ENCODE measurements around the gene FAM120B.

FAM120B gene

GRCh38 chr6:170433163-170434116, 126.9 kb downstream of the FAM120B start:
- no peak for DNase-seq

GRCh38 chr6:170434117-170434820, 127.7 kb downstream of the FAM120B start:
- no peak for DNase-seq

GRCh38 chr6:170434821-170435155, 128.2 kb downstream of the FAM120B start:
- no peak for DNase-seq

- DNase-seq: no peak
Observed at GRCh38 chr6:170435766-170436165, 129.2 kb downstream of the FAM120B start.

- no peak for DNase-seq
Observed at GRCh38 chr6:170436209-170436809, 129.8 kb downstream of the FAM120B start.

GRCh38 chr6:170437719-170438401, 131.3 kb downstream of the FAM120B start:
- DNase-seq: no peak

- DNase-seq: peak; percentile 20 to 39
Observed at GRCh38 chr6:170438402-170438753, 131.8 kb downstream of the FAM120B start.

GRCh38 chr6:170438861-170439260, 132.3 kb downstream of the FAM120B start:
- DNase-seq: no peak

- no peak for DNase-seq
Observed at GRCh38 chr6:170439366-170440361, 133.1 kb downstream of the FAM120B start.

- DNase-seq: no peak
Observed at GRCh38 chr6:170440437-170440836, 133.9 kb downstream of the FAM120B start.

GRCh38 chr6:170441316-170441715, 134.8 kb downstream of the FAM120B start:
- no peak for DNase-seq

- no peak for DNase-seq
Observed at GRCh38 chr6:170442596-170442995, 136.0 kb downstream of the FAM120B start.

- DNase-seq: no peak
Observed at GRCh38 chr6:170443151-170443662, 136.6 kb downstream of the FAM120B start.

- DNase-seq: no peak
Observed at GRCh38 chr6:170444056-170444591, 137.6 kb downstream of the FAM120B start.

- no peak for DNase-seq
Observed at GRCh38 chr6:170444811-170445211, 138.3 kb downstream of the FAM120B start.

GRCh38 chr6:170445487-170445886, 138.9 kb downstream of the FAM120B start:
- DNase-seq: no peak

- DNase-seq: no peak
Observed at GRCh38 chr6:170445971-170446370, 139.4 kb downstream of the FAM120B start.

GRCh38 chr6:170446841-170447560, 140.4 kb downstream of the FAM120B start:
- no peak for DNase-seq

- no peak for DNase-seq
Observed at GRCh38 chr6:170447561-170447930, 141.0 kb downstream of the FAM120B start.

GRCh38 chr6:170448317-170448716, 141.8 kb downstream of the FAM120B start:
- DNase-seq: no peak

Data from NCI-H1930 (cell line).